HEK293 (cell line): Measurements from ENCODE around the gene ARHGAP32.

Source experiments
- CTCF ChIA-PET: fragments of 350-600 bp; formaldehyde crosslinking; extraction: SDS; loops from one replicate; lab custom pipeline; 2021; ENCODE audit warnings: antibody characterized with exemption; lab: Yijun Ruan, JAX
- POLR2A ChIA-PET: fragments of 300-600 bp; formaldehyde crosslinking; extraction: SDS; loops from one replicate; lab custom pipeline; 2020; ENCODE audit warnings: antibody characterized with exemption, inconsistent platforms; lab: Yijun Ruan, JAX
- H3K27ac ChIP-seq: fragments of 200-500 bp; sonication (Bioruptor generic); 2 replicates; pipeline ENCODE4 v1.5.1; 2014; ENCODE audit warnings: low read depth, low read length, control low read depth, inconsistent platforms; ENCODE audit errors: extremely low read depth
- H3K36me3 ChIP-seq, 2 experiments: fragments of 200-500 bp in 1 of 2; sonication (Bioruptor generic) in 1 of 2; 1 replicate in 1 of 2; 2 replicates in 1 of 2; pipeline ENCODE4 v1.5.1; 2014 to 2017; ENCODE audit warnings: inconsistent platforms in 2 of 2, low read length in 2 of 2; ENCODE audit not compliant: control insufficient read depth in 2 of 2, insufficient read depth in 1 of 2
- H3K4me1 ChIP-seq: fragments of 200-500 bp; sonication (Bioruptor generic); 2 replicates; pipeline ENCODE4 v1.5.1; 2014; ENCODE audit warnings: mild to moderate bottlenecking, low read length, inconsistent platforms; ENCODE audit not compliant: control insufficient read depth, insufficient read depth
- H3K4me3 ChIP-seq: 2 replicates; pipeline ENCODE4 v1.5.1; 2011; ENCODE audit warnings: low read depth, mild to moderate bottlenecking, control low read depth, low read length, moderate library complexity
- H3K9me3 ChIP-seq: fragments of 200-500 bp; sonication (Bioruptor generic); 2 replicates; pipeline ENCODE4 v1.5.1; 2014; ENCODE audit warnings: low read depth, low read length, inconsistent platforms; ENCODE audit not compliant: control insufficient read depth, insufficient read depth
- CTCF ChIP-seq: fragments of 450-650 bp; formaldehyde crosslinking; IDR thresholded peaks from 2 replicates; pipeline ENCODE4 v1.5.1; 2016; ENCODE audit warnings: missing biosample characterization, missing genetic modification characterization
- INSM2 ChIP-seq: fragments of 450-650 bp; formaldehyde crosslinking; IDR thresholded peaks from 2 replicates; pipeline ENCODE4 v1.5.1; 2016; ENCODE audit warnings: missing biosample characterization, missing genetic modification characterization
- MYNN ChIP-seq: fragments of 450-650 bp; formaldehyde crosslinking; IDR thresholded peaks from 2 replicates; pipeline ENCODE4 v1.5.1; 2016; ENCODE audit warnings: missing biosample characterization, missing genetic modification characterization, borderline replicate concordance
- MZF1 ChIP-seq: fragments of 450-650 bp; formaldehyde crosslinking; IDR thresholded peaks from 2 replicates; pipeline ENCODE4 v1.5.1; 2017; ENCODE audit warnings: missing biosample characterization, missing genetic modification characterization, borderline replicate concordance
- PATZ1 ChIP-seq: fragments of 450-650 bp; formaldehyde crosslinking; IDR thresholded peaks from 2 replicates; pipeline ENCODE4 v1.5.1; 2016; ENCODE audit warnings: missing biosample characterization, missing genetic modification characterization
- ZBTB26 ChIP-seq: fragments of 450-650 bp; formaldehyde crosslinking; optimal IDR thresholded peaks from 2 replicates; pipeline ENCODE3; 2016; ENCODE audit warnings: missing biosample characterization, mild to moderate bottlenecking, missing genetic modification characterization
- ZBTB8A ChIP-seq: fragments of 450-650 bp; formaldehyde crosslinking; IDR thresholded peaks from 2 replicates; pipeline ENCODE4 v1.5.1; 2016; ENCODE audit warnings: missing biosample characterization, missing genetic modification characterization
- ZFP69B ChIP-seq: fragments of 450-650 bp; formaldehyde crosslinking; IDR thresholded peaks from 2 replicates; pipeline ENCODE4 v1.5.1; 2016; ENCODE audit warnings: missing biosample characterization, missing genetic modification characterization
- ZNF138 ChIP-seq: fragments of 450-650 bp; formaldehyde crosslinking; IDR thresholded peaks from 2 replicates; pipeline ENCODE4 v1.5.1; 2016; ENCODE audit warnings: missing biosample characterization, missing genetic modification characterization, borderline replicate concordance
- ZNF169 ChIP-seq: fragments of 450-650 bp; formaldehyde crosslinking; IDR thresholded peaks from 2 replicates; pipeline ENCODE4 v1.5.1; 2016; ENCODE audit warnings: missing biosample characterization, missing genetic modification characterization
- ZNF184 ChIP-seq: fragments of 450-650 bp; IDR thresholded peaks from 2 replicates; pipeline ENCODE4 v1.5.1; 2018; ENCODE audit warnings: missing biosample characterization, mild to moderate bottlenecking, missing genetic modification characterization
- ZNF266 ChIP-seq: fragments of 450-650 bp; formaldehyde crosslinking; IDR thresholded peaks from 2 replicates; pipeline ENCODE4 v1.5.1; 2016; ENCODE audit warnings: missing biosample characterization, missing genetic modification characterization, low read depth
- ZNF394 ChIP-seq: fragments of 450-650 bp; formaldehyde crosslinking; IDR thresholded peaks from 2 replicates; pipeline ENCODE4 v1.5.1; 2016; ENCODE audit warnings: missing biosample characterization, missing genetic modification characterization, mild to moderate bottlenecking, moderate library complexity, borderline replicate concordance
- ZNF398 ChIP-seq: fragments of 450-650 bp; formaldehyde crosslinking; IDR thresholded peaks from 2 replicates; pipeline ENCODE4 v1.5.1; 2017; ENCODE audit warnings: missing biosample characterization, missing genetic modification characterization
- ZNF433 ChIP-seq: fragments of 450-650 bp; formaldehyde crosslinking; IDR thresholded peaks from 2 replicates; pipeline ENCODE4 v1.5.1; 2016; ENCODE audit warnings: missing biosample characterization, missing genetic modification characterization, low read depth
- ZNF510 ChIP-seq: fragments of 450-650 bp; formaldehyde crosslinking; IDR thresholded peaks from 2 replicates; pipeline ENCODE4 v1.5.1; 2018; ENCODE audit warnings: mild to moderate bottlenecking, missing genetic modification characterization, missing biosample characterization; ENCODE audit not compliant: insufficient replicate concordance
- ZNF513 ChIP-seq: fragments of 450-650 bp; IDR thresholded peaks from 2 replicates; pipeline ENCODE4 v1.5.1; 2018; ENCODE audit warnings: missing biosample characterization, missing genetic modification characterization
- ZNF518A ChIP-seq: fragments of 450-650 bp; formaldehyde crosslinking; conservative IDR thresholded peaks from 2 replicates; pipeline ENCODE4 v1.5.1; 2016; ENCODE audit warnings: low read depth, missing biosample characterization, missing genetic modification characterization
- ZNF596 ChIP-seq: fragments of 450-650 bp; IDR thresholded peaks from 2 replicates; pipeline ENCODE4 v1.5.0; 2018; ENCODE audit warnings: missing biosample characterization, mild to moderate bottlenecking, missing genetic modification characterization, moderate library complexity
- ZNF600 ChIP-seq: fragments of 450-650 bp; formaldehyde crosslinking; IDR thresholded peaks from 2 replicates; pipeline ENCODE4 v1.5.1; 2016; ENCODE audit warnings: missing biosample characterization, missing genetic modification characterization
- ZNF843 ChIP-seq: fragments of 450-650 bp; formaldehyde crosslinking; IDR thresholded peaks from 2 replicates; pipeline ENCODE4 v1.5.1; 2016; ENCODE audit warnings: missing biosample characterization, missing genetic modification characterization

Gene ARHGAP32

GRCh38 chr11:128927683-128928336, 264.3 kb downstream of the ARHGAP32 start (continued):
- TF ChIP-seq CTCF (no peak), ZNF513 (tag by site-specific recombination) (no peak), MZF1 (no peak), ZNF510 (tag by site-specific recombination) (no peak), ZNF596 (tag by site-specific recombination) (no peak), INSM2 (tag by site-specific recombination) (no peak), ZNF398 (tag by site-specific recombination) (no peak)

- H3K4me1 ChIP-seq, result no peaks in the 10 kb centered on the region
- no peak overlapping the region for H3K4me3 ChIP-seq
- TF ChIP-seq ZNF266 (no peak), ZNF138 (tag by site-specific recombination) (no peak), ZNF843 (no peak), ZNF600 (tag by site-specific recombination) (no peak), ZNF518A (tag by site-specific recombination) (no peak), ZBTB8A (no peak), MYNN (tag by site-specific recombination) (no peak), PATZ1 (tag by site-specific recombination) (no peak), ZBTB26 (tag by site-specific recombination) (no peak), ZNF184 (tag by site-specific recombination) (no peak), ZNF433 (tag by site-specific recombination) (no peak), ZNF169 (tag by site-specific recombination) (no peak), ZNF394 (no peak), ZFP69B (no peak)
- ChIA-PET POLR2A (no interaction called here), CTCF (interaction anchor here (0.7 to 0.9 kb wide), 2 partner anchors 30 to 41 kb away, joined by 3 read pairs; no protein-coding TSS in a partner anchor)
- no peaks in the 10 kb centered on the region for H3K36me3 ChIP-seq
- no peaks in the 10 kb centered on the region for H3K9me3 ChIP-seq
- H3K27ac ChIP-seq, result no peak overlapping the region
Observed at GRCh38 chr11:128927108-128927461, 265.0 kb downstream of the ARHGAP32 start.
